ENCODE data around the gene NFATC2IP. TPM values are rescaled to one million over a fixed set of nuclear protein-coding genes. Genes with fewer than 3 reads are reported as not detected.

The NFATC2IP gene
- 15.8 TPM for total RNA-seq
- long read RNA-seq, full-length matches to known transcripts = 42 of 48 reads
- long read RNA-seq, partial matches to known transcripts = 3 of 48 reads
- long read RNA-seq, other reads (novel, unspliced or antisense) = 3 of 48 reads

DNA sequence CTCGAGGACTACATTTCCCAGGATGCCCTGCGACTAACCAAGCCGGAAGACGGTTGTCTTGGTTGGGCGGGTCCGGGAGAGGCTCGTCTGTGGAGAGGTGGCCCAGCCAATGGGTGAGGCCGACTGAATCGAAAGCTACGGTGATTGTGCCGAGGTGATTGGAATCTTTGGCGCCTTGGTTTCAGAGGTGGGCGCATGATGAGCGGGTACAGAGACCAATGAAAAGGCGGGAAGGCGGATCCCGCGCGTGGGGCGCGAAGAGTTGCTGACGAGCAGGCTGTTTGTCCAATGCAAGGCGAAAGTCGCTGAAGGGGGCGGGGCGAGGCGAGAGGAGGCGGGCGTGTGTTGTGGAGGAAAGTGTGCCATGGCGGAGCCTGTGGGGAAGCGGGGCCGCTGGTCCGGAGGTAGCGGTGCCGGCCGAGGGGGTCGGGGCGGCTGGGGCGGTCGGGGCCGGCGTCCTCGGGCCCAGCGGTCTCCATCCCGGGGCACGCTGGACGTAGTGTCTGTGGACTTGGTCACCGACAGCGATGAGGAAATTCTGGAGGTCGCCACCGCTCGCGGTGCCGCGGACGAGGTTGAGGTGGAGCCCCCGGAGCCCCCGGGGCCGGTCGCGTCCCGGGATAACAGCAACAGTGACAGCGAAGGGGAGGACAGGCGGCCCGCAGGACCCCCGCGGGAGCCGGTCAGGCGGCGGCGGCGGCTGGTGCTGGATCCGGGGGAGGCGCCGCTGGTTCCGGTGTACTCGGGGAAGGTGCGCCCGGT, at the start of gene NFATC2IP:
Gene NFATC2IP (plus strand): TSS at position 290 of the 762 bp plus-strand sequence. CDS start 75 bp downstream, at position 365.
- DNase-seq (peak; percentile 99), ATAC-seq (ENCODE audit: poor library complexity) (peak; percentile 98)
- intact Hi-C loops (cut with DNase I) = no loop called here

GRCh38 chr16:28901862-28902261, 48.9 kb upstream of the NFATC2IP start:
- DNase-seq (no peak), ATAC-seq (ENCODE audit: poor library complexity) (no peak)
- intact Hi-C loops (cut with DNase I) = no loop called here

DNA sequence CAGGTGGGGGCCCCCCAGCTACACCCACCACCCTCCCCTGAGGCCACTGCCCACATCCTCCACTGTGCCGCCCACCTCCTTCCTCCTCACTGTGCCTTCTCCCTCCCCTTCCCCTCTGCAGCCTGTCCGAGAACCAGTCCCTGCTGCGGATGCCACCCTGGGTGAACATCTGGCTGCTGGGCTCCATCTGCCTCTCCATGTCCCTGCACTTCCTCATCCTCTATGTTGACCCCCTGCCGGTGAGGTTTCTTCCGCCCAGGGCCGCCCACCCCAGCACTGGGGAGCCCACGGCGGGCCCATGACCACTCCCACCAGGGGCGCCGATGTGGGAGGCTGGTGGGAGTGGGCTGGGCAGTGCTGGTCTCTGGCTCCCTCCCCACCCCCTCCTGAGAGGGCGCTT, 47.8 kb upstream of the NFATC2IP start:
- no peak for DNase-seq
- intact Hi-C loops (cut with DNase I) = no loop called here
- ATAC-seq (ENCODE audit: poor library complexity) = no peak

GRCh38 chr16:28903344-28904042, 47.2 kb upstream of the NFATC2IP start:
- ATAC-seq (ENCODE audit: poor library complexity) (no peak), DNase-seq (no peak)
- intact Hi-C loops (cut with DNase I) = no loop called here

- intact Hi-C loops (cut with DNase I) = no loop called here
- ATAC-seq (ENCODE audit: poor library complexity) (no peak), DNase-seq (no peak)
Observed at GRCh38 chr16:28904363-28904762, 46.4 kb upstream of the NFATC2IP start.

DNA sequence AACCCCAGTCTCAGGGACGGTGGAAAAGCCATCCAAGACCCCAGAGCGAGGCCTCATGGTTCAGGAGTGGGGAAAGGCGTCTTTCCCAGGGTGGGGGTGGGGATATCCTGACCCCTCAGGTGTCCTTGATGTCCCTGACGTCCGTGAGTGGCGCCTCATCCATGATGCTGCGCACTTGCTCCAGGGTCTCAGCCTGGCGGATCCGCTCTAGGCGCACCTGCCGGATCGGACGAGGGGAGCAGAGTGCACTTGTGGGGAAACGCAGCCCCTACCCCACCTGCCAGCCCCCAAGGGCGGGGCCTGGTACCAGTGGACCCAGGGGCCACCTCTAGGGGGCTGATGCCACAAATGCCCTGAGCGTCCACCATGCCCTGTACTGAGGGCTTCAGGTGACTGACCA, 45.9 kb upstream of the NFATC2IP start:
- intact Hi-C loops (cut with DNase I) = no loop called here
- ATAC-seq (ENCODE audit: poor library complexity) (no peak), DNase-seq (no peak)

GRCh38 chr16:28905229-28905754, 45.4 kb upstream of the NFATC2IP start:
- DNase-seq = no peak
- no peak for ATAC-seq (ENCODE audit: poor library complexity)
- intact Hi-C loops (cut with DNase I) = no loop called here

GRCh38 chr16:28905800-28906372, 44.9 kb upstream of the NFATC2IP start:
- ATAC-seq (ENCODE audit: poor library complexity) = no peak
- DNase-seq = no peak
- intact Hi-C loops (cut with DNase I) = no loop called here

GRCh38 chr16:28910086-28911031, 40.4 kb upstream of the NFATC2IP start:
- intact Hi-C loops (cut with DNase I) = no loop called here
- DNase-seq (no peak), ATAC-seq (ENCODE audit: poor library complexity) (no peak)

GRCh38 chr16:28912558-28912957, 38.2 kb upstream of the NFATC2IP start:
- ATAC-seq (ENCODE audit: poor library complexity) (no peak), DNase-seq (no peak)
- intact Hi-C loops (cut with DNase I) = no loop called here

DNA sequence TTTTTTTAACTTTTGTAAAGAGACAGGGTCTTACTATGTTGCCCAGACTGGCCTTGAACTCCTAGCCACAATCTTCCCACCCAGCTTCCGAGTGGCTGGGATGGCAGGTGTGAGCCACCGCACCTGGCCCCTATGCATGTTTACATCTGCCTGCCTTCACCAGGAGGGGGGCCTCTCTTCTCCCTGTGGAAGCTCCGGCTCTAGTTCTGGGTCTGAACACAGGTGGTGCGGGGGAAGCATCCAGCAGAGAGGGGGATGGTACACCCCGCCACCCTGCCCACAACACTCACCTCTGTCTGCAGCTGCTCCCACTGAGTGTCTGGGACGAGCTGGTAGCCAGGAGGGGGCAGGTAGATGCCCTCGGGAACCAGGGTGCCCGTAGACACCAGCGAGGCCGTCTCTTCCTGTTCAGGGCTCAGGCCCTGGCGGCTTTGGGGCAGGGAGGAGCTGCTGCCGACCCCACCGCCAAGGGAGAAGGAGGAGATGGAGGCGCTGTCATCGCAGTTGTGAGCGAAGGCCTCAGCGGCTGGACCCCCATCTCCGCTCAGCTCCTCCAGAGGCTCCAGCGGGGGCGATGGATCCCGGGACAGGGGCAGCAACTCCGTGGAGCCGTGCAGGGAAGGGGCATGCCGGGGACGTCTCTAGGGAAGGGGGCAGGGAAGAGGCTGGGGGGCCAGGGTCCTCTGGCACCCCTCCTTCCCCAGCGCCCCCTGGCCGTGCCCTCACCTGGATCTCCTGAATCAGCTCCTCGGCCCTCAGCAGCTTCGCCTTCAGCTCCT, 36.6 kb upstream of the NFATC2IP start:
- intact Hi-C loops (cut with DNase I) = no loop called here
- DNase-seq (no peak), ATAC-seq (ENCODE audit: poor library complexity) (no peak)

DNA sequence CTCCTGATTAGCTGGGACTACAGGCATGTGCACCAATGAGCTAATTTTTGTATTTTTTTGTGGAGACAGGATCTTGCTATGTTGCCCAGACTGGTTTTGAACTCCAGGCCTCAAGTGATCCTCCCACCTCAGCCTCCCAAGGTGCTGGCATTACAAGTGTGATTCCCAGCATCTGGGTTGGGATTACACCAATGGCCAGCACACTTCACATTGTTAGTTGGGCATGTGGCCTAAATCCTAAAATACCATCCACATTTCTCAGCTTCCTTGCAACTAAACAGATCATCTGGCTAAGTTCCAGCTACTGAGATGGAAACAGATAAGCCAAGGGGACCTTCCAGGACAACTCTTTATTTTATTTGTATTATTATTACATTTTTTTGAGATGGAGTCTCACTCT, 35.6 kb upstream of the NFATC2IP start:
- intact Hi-C loops (cut with DNase I) = no loop called here
- no peak for DNase-seq
- no peak for ATAC-seq (ENCODE audit: poor library complexity)

- no peak for DNase-seq
- no peak for ATAC-seq (ENCODE audit: poor library complexity)
- intact Hi-C loops (cut with DNase I) = no loop called here
Observed at GRCh38 chr16:28917095-28917494, 33.6 kb upstream of the NFATC2IP start.

DNA sequence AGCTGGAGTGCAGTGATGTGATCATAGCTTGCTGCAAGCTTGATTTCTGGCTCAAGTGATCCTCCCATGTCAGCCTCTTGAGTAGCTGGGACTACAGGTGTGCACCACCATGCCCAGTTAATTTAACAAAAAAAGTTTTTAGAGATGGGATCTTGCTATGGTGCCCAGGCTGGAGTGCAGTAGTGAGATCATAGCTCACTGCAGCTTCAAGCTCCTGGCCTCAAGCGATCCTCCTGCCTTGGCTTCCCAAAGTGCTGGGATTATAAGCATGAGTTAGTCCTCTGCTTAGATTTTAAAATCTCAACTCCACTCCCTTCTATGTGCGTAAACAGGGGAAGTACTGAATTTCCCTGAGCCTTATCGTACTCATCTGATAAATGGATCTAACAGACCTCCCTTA, 32.0 kb upstream of the NFATC2IP start:
- ATAC-seq (ENCODE audit: poor library complexity) = no peak
- intact Hi-C loops (cut with DNase I) = no loop called here
- DNase-seq = no peak

- DNase-seq = no peak
- intact Hi-C loops (cut with DNase I) = no loop called here
- ATAC-seq (ENCODE audit: poor library complexity) = no peak
Observed at GRCh38 chr16:28923231-28923587, 27.5 kb upstream of the NFATC2IP start.

- DNase-seq (no peak), ATAC-seq (ENCODE audit: poor library complexity) (no peak)
- intact Hi-C loops (cut with DNase I) = no loop called here
Observed at GRCh38 chr16:28923652-28924398, 26.9 kb upstream of the NFATC2IP start.

DNA sequence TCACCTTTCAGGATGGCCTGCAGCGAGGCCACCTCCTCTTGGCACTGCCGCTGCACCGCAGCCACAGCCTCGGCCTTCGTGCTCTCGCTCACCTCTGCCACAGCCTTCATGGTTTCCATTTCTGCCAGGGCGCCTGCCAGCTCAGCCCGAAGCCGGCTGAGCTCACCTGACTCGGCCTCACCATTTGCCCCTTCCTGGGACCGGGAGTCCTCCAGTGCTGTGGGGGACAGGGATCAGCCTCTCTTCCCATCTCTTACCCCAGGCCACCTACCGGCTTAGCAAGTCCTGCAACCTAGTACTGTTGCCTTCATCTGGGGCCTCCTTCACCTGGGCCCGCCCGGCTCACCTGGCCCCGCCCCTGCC, 26.4 kb upstream of the NFATC2IP start:
- ATAC-seq (ENCODE audit: poor library complexity) (no peak), DNase-seq (no peak)
- intact Hi-C loops (cut with DNase I) = no loop called here
